B cell (primary cell): ENCODE results near the gene CAPNS2. TPM values are rescaled to one million over a fixed set of nuclear protein-coding genes. Genes with fewer than 3 reads are reported as not detected.

Experiments used
- ATAC-seq: fragments of 200-7000 bp; cut with Tn5 transposase; one replicate; pipeline ENCODE4 v1.10.0; 2021; ENCODE audit warnings: low read depth, mild to moderate bottlenecking, moderate number of reproducible peaks, moderate library complexity
- CTCF ChIA-PET: fragments of 350-600 bp; sonication (Branson Sonifier 250); formaldehyde crosslinking; loops from one replicate; lab custom pipeline; 2021; ENCODE audit warnings: antibody characterized with exemption, inconsistent platforms; lab: Charles Lee
- POLR2A ChIA-PET: fragments of 350-600 bp; sonication (Branson Sonifier 250); formaldehyde crosslinking; loops from one replicate; lab custom pipeline; 2021; ENCODE audit warnings: antibody characterized with exemption; lab: Charles Lee
- DNase-seq: peaks from one replicate; pipeline ENCODE4 v3.0.0; 2013
- H2AFZ ChIP-seq: 2 replicates; pipeline ENCODE4 v1.6.1; 2012; ENCODE audit warnings: mild to moderate bottlenecking, low read depth, low read length; ENCODE audit not compliant: insufficient read depth, poor library complexity, severe bottlenecking
- H3K27ac ChIP-seq, 2 donors: 1 replicate in 1 of 2; 2 replicates in 1 of 2; pipeline ENCODE4 v1.5.1; 2012 to 2013; ENCODE audit warnings: low read length in 2 of 2, mild to moderate bottlenecking in 2 of 2, moderate library complexity in 1 of 2
- H3K27me3 ChIP-seq, 4 experiments: fragments of 200-600 bp in 1 of 4; sonication (generic) in 1 of 4; replicated peaks in 1 of 4; 1 replicate in 2 of 4; 2 replicates in 2 of 4; pipeline versions ENCODE4 v1.6.1 to v1.7.0; 2013 to 2016; ENCODE audit warnings: low read length in 3 of 4, mild to moderate bottlenecking in 2 of 4, mixed read lengths in 1 of 4, moderate library complexity in 1 of 4; ENCODE audit not compliant: insufficient read depth in 4 of 4, control insufficient read depth in 3 of 4; ENCODE audit errors: control extremely low read depth in 1 of 4
- H3K36me3 ChIP-seq, 2 experiments: replicated peaks in 1 of 2; 1 replicate in 1 of 2; 2 replicates in 1 of 2; pipeline versions ENCODE4 v1.6.1 to v1.7.1; 2013; ENCODE audit warnings: low read length in 1 of 2; ENCODE audit not compliant: insufficient read depth in 2 of 2, control insufficient read depth in 1 of 2; ENCODE audit errors: control extremely low read depth in 1 of 2, extremely low read depth in 1 of 2
- H3K4me1 ChIP-seq, 2 donors: fragments of 200-600 bp in 1 of 2; sonication (generic) in 1 of 2; 1 replicate in 1 of 2; 2 replicates in 1 of 2; pipeline versions ENCODE4 v1.5.1 to v1.6.1; 2013 to 2017; ENCODE audit warnings: low read length in 2 of 2; ENCODE audit not compliant: control insufficient read depth in 2 of 2, insufficient read depth in 2 of 2
- H3K4me2 ChIP-seq: replicated peaks from 2 replicates; pipeline ENCODE3; 2012; ENCODE audit warnings: mild to moderate bottlenecking, low read depth, low read length; ENCODE audit not compliant: poor library complexity, severe bottlenecking
- H3K4me3 ChIP-seq, 5 experiments: fragments of 200-600 bp in 1 of 5; sonication (generic) in 1 of 5; 1 replicate in 3 of 5; 2 replicates in 2 of 5; pipeline versions ENCODE4 v1.5.1 to v1.7.0; 2011 to 2016; ENCODE audit warnings: low read length in 4 of 5, mild to moderate bottlenecking in 4 of 5, low read depth in 2 of 5, control low read depth in 1 of 5, moderate library complexity in 1 of 5; ENCODE audit not compliant: insufficient read depth in 1 of 5; ENCODE audit errors: control extremely low read depth in 1 of 5, extremely low read depth in 1 of 5
- H3K79me2 ChIP-seq: fragments of 200-600 bp; sonication (generic); one replicate; pipeline ENCODE4 v1.6.0; 2016; ENCODE audit warnings: low read length; ENCODE audit not compliant: control insufficient read depth, insufficient read depth
- H3K9ac ChIP-seq: fragments of 200-600 bp; sonication (generic); 2 replicates; pipeline ENCODE4 v1.6.1; 2017; ENCODE audit warnings: mild to moderate bottlenecking, low read length, moderate library complexity
- H3K9me3 ChIP-seq, 3 donors: one replicate each; pipeline versions ENCODE4 v1.6.1 to v1.7.1; 2013; ENCODE audit warnings: low read length in 2 of 3; ENCODE audit not compliant: control insufficient read depth in 2 of 3, insufficient read depth in 1 of 3; ENCODE audit errors: control extremely low read depth in 1 of 3
- H4K20me1 ChIP-seq: 2 replicates; pipeline ENCODE4 v1.6.0; 2012; ENCODE audit warnings: mild to moderate bottlenecking, low read length; ENCODE audit not compliant: insufficient read depth, control insufficient read depth, poor library complexity, severe bottlenecking
- H3K27ac Mint-ChIP-seq: one replicate; pipeline ENCODE4 v1.8.0; 2021; ENCODE audit warnings: mixed read lengths
- H3K27me3 Mint-ChIP-seq: one replicate; pipeline ENCODE4 v1.8.0; 2021; ENCODE audit warnings: mixed read lengths
- H3K4me1 Mint-ChIP-seq: one replicate; pipeline ENCODE4 v1.8.0; 2021; ENCODE audit warnings: mixed read lengths
- H3K4me3 Mint-ChIP-seq: one replicate; pipeline ENCODE4 v1.8.0; 2021; ENCODE audit warnings: mixed read lengths
- H3K9me3 Mint-ChIP-seq: one replicate; pipeline ENCODE4 v1.8.0; 2022; ENCODE audit warnings: mixed read lengths; ENCODE audit not compliant: insufficient read depth
- CTCF ChIP-seq: fragments of 200-600 bp; IDR thresholded peaks from one replicate; pipeline ENCODE4 v1.8.0; 2022; ENCODE audit warnings: antibody characterized with exemption, mild to moderate bottlenecking
- EZH2 ChIP-seq: IDR thresholded peaks from 2 replicates; pipeline ENCODE4 v1.6.1; 2012; ENCODE audit warnings: borderline replicate concordance, low read depth, mild to moderate bottlenecking, moderate library complexity, low read length; ENCODE audit not compliant: insufficient read depth, poor library complexity, severe bottlenecking
- WGBS: methylation state at CpG from one replicate; pipeline ENCODE4 v1.1.5; 2013; ENCODE audit warnings: missing lambda C conversion rate; ENCODE audit not compliant: insufficient coverage; 5-methylcytosine and 5-hydroxymethylcytosine counted together
- intact Hi-C: fragments of 100-400 bp; cut with micrococcal nuclease; formaldehyde crosslinking; loops from one replicate; pipeline ENCODE4 v1.10.0; 2022
- polyA plus RNA-seq: library from polyadenylated mRNA; depleted of rRNA; stranded (reverse); fragments of >200 nt; gene quantifications from 2 replicates; pipeline ENCODE4 v1.2.3, GENCODE V29; 2012
- total RNA-seq, 2 donors: library from RNA; stranded (reverse); fragments of 120-200 nt in 1 of 2; gene quantifications; 1 replicate in 1 of 2; 2 replicates in 1 of 2; pipeline versions ENCODE4 v1.2.3 to v1.2.4, GENCODE V29; 2013 to 2022

The CAPNS2 gene
- total and polyA plus RNA-seq, 2 donors (not counting 1 experiment from before 2014, with no cell fraction given) = not detected

- no peaks in the 10 kb centered on the region for H3K4me1 ChIP-seq
- no peaks in the 10 kb centered on the region for H3K9me3 ChIP-seq
- H4K20me1 ChIP-seq = no peaks in the 10 kb centered on the region
- no CpG with 5 or more reads among the region's 1 CpG for WGBS
- ChIA-PET CTCF (interaction anchor here (0.6 kb wide), 1 partner anchor 12 kb away, joined by 6 read pairs; no protein-coding TSS in a partner anchor), POLR2A (no interaction called here)
- no peak overlapping the region for H2AFZ ChIP-seq
- no peaks in the 10 kb centered on the region for H3K27me3 ChIP-seq
- Mint-ChIP-seq H3K27me3 (peaks cover 3% of the 10 kb centered on the region), H3K4me1 (peaks cover 2% of the 10 kb centered on the region), H3K9me3 (no peaks in the 10 kb centered on the region), H3K27ac (no peak overlapping the region), H3K4me3 (no peak overlapping the region)
- no peak overlapping the region for H3K4me2 ChIP-seq
- TF ChIP-seq EZH2 (no peak), CTCF (no peak)
- H3K79me2 ChIP-seq = no peaks in the 10 kb centered on the region
- H3K4me3 ChIP-seq = no peak overlapping the region
- ATAC-seq (no peak), DNase-seq (no peak)
- H3K36me3 ChIP-seq = no peaks in the 10 kb centered on the region
- no peak overlapping the region for H3K9ac ChIP-seq
- no peak overlapping the region for H3K27ac ChIP-seq
- intact Hi-C loops = no loop called here
These were observed 4.9 kb downstream of the CAPNS2 start for GRCh38 chr16:55571191-55571897.

- no peak for TF ChIP-seq EZH2
- Histone ChIP-seq H4K20me1 (no peaks in the 10 kb centered on the region), H3K4me1 (no peaks in the 10 kb centered on the region), H2AFZ (no peak overlapping the region), H3K4me3 (no peak overlapping the region), H3K27me3 (no peaks in the 10 kb centered on the region), H3K4me2 (no peak overlapping the region), H3K36me3 (no peaks in the 10 kb centered on the region), H3K79me2 (no peaks in the 10 kb centered on the region), H3K27ac (no peak overlapping the region), H3K9ac (no peak overlapping the region), H3K9me3 (no peaks in the 10 kb centered on the region)
- 80% methylated on average over 1 of the region's 4 CpGs for WGBS
- ATAC-seq (no peak), DNase-seq (no peak)
- ChIA-PET POLR2A (no interaction called here), CTCF (no interaction called here)
- Mint-ChIP-seq H3K27ac (no peak overlapping the region), H3K4me3 (no peak overlapping the region), H3K9me3 (no peaks in the 10 kb centered on the region), H3K27me3 (peaks cover 3% of the 10 kb centered on the region), H3K4me1 (peaks cover 2% of the 10 kb centered on the region)
- intact Hi-C loops = no loop called here
These were observed 6.0 kb downstream of the CAPNS2 start for GRCh38 chr16:55572439-55572838.
